HG03565 (cell line): ENCODE data around the gene GOLGA6L22.
"Not testable (repeated sequence)": the region's sequence is repeated elsewhere in the genome, so short reads cannot be mapped to it uniquely, and the experiment has no call there.

ENCODE experiments used
- ATAC-seq: cut with Tn5 transposase; IDR thresholded peaks from one replicate; pipeline ENCODE4 v1.9.1; 2021; ENCODE audit warnings: mild to moderate bottlenecking, moderate library complexity; ENCODE audit not compliant: unreplicated experiment

Gene GOLGA6L22

DNA sequence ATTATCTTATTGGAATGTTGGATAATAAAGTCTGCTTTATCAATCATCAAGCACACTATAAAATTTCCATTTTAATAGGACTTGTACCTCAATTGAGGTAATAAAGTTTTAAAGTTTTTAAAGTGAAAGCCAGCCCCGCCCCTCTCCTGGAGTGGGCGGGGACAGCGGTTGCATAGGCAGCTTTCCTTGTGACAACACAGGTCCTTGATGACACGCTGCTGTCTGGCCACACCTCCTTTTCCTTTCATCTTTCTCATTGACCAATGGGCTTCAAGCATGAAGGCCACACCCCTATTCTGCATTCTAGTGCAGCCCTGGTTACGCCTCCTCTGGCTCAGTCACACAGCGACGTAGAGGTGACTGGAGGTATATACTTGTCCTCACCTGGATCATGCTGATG is at the start of gene GOLGA6L22:
Gene GOLGA6L22, plus strand, starts transcription at position 301 of the 400 bp plus-strand sequence. Its CDS starts 91 bp downstream, at position 392.
- not testable (repeated sequence) for ATAC-seq

DNA sequence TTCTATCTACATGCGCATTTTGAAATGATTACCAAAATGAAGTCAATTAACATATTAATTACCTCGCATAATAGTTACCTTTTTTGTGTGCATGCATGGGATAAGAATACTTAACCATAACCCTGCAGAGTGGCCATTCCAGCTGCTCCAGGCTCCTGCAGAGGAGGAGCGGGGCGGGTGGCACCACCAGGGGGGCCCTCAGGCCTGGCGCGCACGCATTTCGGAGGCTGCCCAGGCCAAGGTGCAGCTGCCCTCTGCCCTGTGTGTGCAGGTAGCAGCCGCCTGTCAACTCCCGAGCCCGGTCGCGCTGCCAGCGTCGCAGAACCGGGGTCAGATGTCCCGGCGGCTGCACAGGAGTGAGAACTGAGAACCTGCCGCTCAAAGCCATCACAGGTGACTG is 41.4 kb upstream of the GOLGA6L22 start:
- not testable (repeated sequence) for ATAC-seq

GRCh38 chr15:22417795-22418194 is 40.9 kb upstream of the GOLGA6L22 start:
- ATAC-seq, result not testable (repeated sequence)

DNA sequence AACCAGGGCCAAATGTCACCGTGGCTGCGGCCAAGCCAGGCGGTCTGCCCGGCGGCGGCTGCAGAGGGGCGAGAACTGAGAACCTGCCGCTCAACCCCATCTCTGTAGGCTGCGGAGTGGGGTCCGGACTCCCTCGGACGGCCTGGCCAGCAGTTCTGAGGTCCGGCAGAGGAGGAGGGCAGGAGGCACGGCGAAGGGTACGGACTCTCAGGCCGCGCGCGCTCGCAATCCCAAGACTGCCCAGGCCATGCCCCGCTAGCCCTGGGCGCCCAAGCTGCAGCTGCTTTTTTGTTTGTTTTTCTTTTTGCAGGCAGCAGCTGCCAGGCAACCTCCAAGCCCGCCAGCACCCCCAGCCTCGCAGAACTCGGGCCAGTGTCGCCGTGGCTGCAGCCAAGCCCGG is 40.5 kb upstream of the GOLGA6L22 start:
- not testable (repeated sequence) for ATAC-seq

- not testable (repeated sequence) for ATAC-seq
Measured at GRCh38 chr15:22418666-22419065, 40.0 kb upstream of the GOLGA6L22 start.

GRCh38 chr15:22420340-22420739 is 38.4 kb upstream of the GOLGA6L22 start:
- not testable (repeated sequence) for ATAC-seq

DNA sequence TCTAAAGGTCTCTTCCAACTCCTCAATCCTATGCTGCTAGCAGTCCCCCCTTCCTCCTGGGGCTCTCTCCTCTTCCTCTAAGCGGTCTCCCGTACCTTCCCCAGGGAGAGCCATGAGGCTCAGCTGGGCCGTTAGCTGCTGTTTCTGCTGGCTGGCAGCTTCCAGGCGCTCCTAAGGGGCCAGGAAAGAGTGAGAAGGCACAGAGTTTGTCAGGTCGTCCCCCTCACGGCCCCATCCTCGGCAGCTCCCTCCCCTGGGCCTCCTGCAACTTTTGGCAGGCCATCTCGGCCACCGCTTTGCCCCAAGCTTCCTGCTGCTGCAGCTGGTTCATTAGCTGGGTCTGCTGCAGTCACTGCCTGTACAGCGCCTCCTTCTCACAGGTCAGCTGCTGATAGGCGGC is 29.3 kb upstream of the GOLGA6L22 start:
- not testable (repeated sequence) for ATAC-seq

GRCh38 chr15:22431687-22432086 is 27.0 kb upstream of the GOLGA6L22 start:
- ATAC-seq, result not testable (repeated sequence)

DNA sequence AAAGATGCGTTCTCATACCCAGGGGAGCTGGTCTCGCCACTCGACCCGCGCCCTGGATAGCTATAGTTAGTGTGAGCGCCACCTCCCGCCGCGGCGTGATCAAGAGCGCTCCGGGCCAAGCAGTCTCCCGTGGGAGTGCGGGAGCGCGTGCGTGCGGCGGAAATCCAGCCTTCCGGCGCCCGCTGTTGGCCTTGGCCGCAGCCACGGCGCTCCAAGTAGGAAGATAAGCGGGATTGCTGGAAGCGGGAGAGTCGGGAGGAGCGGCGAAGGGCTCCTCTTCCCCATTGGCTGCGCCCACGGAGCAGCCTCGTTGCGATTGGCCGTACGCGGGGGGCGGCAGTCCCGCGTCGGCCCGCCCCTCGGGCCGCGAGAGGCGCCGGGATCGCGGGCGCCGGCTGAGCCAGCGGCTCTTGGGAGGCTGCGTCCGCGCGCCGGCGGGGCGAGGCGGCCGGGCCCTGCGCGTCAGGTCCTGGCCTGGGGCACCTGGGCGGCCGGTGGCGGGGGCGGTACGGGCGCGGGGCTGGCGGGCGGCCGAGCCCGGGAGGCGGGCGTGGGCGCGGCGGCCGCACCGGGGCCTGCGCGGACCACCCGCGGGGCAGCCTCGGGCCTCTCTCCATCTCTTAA is 35.9 kb downstream of the GOLGA6L22 start:
- not testable (repeated sequence) for ATAC-seq

GRCh38 chr15:22497200-22497599 is 38.5 kb downstream of the GOLGA6L22 start:
- ATAC-seq, result not testable (repeated sequence)

- ATAC-seq, result not testable (repeated sequence)
Measured at GRCh38 chr15:22498220-22498925, 39.7 kb downstream of the GOLGA6L22 start.

- not testable (repeated sequence) for ATAC-seq
Measured at GRCh38 chr15:22502272-22502671, 43.6 kb downstream of the GOLGA6L22 start.

GRCh38 chr15:22506959-22507358 is 48.3 kb downstream of the GOLGA6L22 start:
- not testable (repeated sequence) for ATAC-seq

DNA sequence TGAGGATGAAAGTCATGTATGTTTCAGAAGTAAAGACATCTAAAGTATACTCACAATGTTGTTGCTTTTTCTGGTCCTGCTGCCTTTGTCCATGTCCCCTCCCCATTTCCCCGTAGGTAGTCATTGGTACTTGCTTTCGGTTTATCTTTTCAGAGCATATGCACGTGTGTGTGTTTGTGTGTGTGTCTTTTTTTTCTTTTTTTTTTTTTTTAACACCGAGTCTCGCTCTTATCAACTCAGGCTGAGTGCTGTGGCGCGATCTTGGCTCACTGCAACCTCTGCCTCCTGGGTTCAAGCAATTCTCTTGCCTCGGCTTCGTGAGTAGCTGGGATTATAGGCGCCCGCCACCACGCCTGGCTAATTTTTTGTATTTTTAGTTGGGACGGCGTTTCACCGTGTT is 57.4 kb downstream of the GOLGA6L22 start:
- not testable (repeated sequence) for ATAC-seq
